GM18505 (cell line): ENCODE data around the gene AIMP1.

ENCODE experiments used
- ATAC-seq: cut with Tn5 transposase; IDR thresholded peaks from one replicate; pipeline ENCODE4 v1.9.1; 2021; ENCODE audit not compliant: unreplicated experiment
- POLR2A ChIP-seq: IDR thresholded peaks from 4 replicates; pipeline ENCODE4 v1.6.1; 2011; ENCODE audit warnings: borderline replicate concordance; ENCODE audit not compliant: insufficient read depth, insufficient read length; ENCODE audit errors: extremely low read depth

Gene AIMP1

DNA sequence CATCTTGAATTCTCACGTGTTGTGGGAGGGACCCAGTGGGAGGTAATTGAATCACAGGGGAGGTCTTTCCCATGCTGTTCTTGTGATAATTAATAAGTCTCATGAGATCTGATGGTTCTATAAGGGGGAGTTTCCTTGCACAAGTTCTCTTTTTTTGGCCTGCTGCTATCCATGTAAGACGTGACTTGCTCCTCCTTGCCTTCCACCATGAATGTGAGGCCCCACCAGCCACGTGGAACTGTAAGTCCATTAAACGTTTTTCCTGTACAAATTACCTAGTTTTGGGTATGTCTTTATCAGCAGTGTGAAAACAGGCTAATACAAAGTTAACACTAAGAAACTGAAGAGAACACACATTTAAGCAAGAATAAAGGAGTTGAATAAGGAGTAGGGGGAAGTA is 16.4 kb upstream of the AIMP1 start:
- no peak for TF ChIP-seq POLR2A
- ATAC-seq: no peak

DNA sequence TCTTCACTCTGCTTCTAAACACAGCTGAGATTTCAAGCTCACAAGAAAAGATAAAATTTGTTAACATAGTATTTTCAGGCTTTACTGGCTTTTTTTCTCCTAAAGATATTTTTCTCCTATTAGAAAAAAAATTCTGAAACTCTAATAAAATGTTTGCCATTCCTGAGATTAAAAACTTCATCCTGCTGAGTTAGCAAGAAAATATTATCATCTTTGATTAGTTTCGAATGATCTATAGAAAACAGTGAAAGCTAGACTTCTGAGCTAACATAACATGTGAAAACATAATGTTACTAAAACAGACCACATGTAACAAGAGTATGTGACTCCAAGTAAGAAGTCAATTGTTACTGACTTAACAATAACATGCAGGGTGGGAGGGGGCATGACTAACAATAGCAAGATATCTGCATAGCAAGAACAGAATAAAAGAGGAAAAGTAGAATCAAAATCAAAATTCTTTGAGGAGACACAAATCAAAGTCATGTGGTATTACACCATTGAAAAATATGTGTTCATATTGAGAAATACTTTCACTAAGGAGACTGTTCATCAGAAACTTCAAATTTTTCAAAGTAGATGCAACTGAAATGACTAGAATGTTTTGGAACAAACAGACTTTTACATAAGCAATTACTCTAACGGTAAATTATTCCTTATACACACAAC is 14.8 kb upstream of the AIMP1 start:
- no peak for TF ChIP-seq POLR2A
- ATAC-seq: no peak

DNA sequence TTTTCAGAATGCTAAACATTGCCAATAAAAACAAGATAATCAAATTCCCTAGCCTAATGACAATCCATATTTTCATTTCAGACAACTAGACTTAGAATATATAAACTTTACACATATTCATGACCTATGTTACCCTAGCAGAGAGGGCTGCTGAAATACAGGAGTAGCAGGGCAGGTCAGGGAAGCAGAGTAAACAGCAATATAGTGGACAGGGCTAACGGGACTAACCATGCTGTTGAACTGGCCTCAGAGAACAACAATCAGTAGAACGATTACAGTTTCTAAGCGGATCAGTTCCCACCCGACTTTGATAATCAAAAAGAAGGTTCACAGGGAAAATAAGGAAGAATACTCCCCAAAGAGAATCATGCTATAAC is 14.3 kb upstream of the AIMP1 start:
- ATAC-seq: no peak
- TF ChIP-seq POLR2A: no peak

DNA sequence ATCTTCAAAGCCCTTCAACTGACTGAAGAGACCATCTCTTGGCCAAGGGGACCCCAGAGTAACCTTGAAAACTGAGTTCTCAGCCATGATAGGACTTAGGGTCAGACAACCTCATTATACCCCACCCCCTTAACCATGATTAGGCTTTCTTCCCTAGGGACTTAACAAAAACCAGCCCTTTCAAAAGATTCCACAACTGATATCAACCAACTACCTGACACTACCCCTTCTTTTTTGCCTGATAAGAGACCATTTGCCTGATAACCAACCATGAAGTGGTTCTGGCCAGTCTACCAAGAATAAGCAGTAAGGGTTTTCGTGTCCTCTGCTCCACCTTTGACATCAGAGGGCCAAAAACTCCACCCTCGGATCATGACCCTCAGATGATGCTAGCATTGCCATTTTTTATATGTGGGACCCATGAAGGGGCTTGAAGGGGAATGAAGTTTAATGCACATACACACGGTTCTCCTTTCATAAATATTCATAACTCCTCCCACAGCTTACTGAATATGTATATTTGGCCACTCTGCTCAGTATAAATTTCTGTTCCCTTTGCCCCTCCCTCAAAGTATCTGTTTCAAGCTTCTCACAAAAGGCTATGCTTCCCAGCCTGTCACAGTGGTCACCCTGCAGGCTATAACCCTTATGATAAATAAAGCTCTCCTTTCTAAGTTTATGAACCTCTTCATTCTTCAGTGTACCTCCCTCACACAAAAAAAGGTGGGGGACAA is 12.6 kb upstream of the AIMP1 start:
- TF ChIP-seq POLR2A: no peak
- ATAC-seq: no peak

DNA sequence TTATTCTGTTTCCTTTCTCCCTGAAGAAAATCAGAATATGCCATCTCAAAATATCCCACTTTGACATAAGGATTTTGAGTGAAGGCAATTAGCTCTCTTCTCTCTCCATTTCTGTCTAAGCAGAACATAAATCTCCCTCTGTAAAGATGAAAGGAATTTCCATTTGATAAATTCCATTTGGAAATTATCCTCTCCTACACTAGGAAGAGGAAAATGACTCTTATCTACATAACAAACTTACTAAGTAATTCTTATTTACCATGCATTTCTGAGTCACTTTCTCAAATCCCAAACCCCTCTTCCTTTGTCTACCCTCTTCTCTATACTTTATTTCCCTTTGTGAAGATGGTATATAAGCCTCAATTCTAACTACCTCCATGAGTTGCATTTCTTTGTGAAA is 11.7 kb upstream of the AIMP1 start:
- TF ChIP-seq POLR2A: no peak
- no peak for ATAC-seq

DNA sequence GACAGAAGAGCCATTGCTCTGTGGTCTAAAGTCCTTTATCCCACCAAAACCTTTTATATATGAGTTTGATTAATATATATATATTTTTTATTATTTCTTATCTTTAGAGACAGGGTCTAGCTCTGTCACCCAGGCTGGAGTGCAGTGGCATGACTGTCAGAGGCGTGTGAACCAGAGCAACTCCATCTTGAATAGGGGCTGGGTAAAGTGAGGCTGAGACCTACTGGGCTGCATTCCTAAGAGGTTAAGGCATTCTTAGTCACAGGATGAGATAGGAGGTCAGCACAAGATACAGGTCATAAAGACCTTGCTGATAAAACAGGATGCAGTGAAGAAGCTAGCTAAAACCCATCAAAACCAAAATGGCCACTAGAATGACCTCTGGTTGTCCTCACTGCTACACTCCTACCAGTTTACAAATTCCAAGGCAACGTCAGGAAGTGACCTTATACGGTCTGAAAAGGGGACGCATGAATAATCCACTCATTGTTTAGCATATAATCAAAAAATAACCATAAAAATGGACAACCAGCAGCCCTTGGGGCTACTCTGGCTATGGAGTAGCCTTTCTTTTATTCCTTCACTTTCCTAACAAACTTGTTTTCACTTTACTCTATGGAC is 10.8 kb upstream of the AIMP1 start:
- TF ChIP-seq POLR2A: no peak
- ATAC-seq: no peak

DNA sequence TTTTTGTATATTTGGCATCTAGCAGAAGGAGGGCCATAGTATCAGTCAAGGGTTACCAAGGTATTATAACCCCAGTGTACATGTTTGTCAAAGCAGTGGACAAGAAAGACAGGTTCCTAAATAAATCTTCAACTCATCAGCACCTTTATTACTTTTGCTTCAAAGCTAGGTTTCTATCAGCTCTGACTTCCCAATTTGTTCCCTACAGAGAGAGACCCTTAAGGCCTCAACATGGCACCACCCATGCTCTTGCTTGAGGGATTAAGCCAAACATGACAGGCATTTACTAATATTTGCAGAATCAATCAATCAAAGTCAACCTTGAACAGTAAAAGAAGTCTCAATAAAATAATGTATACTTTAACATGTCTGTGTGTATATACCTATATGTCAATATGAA is 9.8 kb upstream of the AIMP1 start:
- no peak for TF ChIP-seq POLR2A
- no peak for ATAC-seq

DNA sequence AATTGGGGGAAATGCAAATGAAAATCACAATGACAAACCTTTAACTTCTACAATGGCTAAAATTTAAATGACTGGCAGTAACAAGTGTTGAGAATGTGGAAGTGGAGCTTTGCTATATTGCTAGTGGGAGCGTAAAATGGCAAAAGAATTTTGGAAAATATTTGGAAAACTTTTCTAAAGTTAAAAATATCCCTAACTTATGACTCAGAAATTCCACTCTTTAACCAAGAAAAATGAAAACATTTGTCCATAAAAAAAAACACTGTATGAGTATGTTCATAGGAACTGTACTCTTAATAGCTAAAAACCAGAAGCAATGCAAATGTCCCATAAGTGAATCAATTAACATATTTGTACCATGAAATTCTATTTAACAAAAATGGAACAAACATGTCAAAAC is 4.0 kb upstream of the AIMP1 start:
- no peak for ATAC-seq
- no peak for TF ChIP-seq POLR2A

DNA sequence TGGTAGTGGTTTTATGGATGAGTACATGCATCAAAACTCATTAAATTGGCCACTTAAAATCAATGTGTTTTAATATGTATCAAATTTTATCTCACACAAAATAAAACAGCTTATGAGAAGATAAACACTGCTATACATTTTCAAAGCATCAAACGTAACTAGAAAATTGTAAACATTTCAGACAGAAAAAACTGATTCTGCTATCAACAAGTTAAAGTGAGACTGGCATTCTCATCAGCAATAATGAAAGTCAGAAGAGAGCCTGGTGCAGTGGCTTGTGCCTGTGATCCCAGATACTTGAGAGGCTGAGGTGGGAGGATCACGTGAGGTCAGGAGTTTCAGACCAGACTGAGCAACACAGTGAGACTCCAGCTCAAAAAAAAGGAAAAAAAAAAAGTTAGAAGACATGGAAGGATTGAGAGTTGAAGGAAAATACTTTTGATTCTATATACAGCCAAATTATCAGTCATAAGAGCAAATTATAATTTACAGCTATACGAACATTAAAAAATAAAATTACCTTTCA is 3.3 kb upstream of the AIMP1 start:
- TF ChIP-seq POLR2A: no peak
- ATAC-seq: no peak

DNA sequence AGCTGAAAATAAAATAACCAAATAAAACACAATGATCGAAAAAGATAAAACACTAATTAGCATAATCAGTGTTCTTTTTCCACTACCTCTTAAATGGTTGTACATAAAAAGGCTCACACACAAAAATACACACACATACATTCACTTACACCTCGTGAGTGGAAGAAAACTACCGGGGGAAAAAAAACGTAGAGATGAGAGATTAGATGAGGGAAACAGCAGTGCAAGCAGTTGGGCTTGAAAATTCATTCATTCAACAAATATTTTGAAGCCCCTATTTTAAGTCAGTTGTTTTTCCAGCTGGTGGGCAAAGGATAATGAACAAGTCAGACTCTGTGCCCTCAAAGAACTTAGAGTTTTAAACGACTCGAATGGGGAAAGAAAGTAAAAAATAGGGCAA is 1.4 kb upstream of the AIMP1 start:
- no peak for ATAC-seq
- TF ChIP-seq POLR2A: no peak

DNA sequence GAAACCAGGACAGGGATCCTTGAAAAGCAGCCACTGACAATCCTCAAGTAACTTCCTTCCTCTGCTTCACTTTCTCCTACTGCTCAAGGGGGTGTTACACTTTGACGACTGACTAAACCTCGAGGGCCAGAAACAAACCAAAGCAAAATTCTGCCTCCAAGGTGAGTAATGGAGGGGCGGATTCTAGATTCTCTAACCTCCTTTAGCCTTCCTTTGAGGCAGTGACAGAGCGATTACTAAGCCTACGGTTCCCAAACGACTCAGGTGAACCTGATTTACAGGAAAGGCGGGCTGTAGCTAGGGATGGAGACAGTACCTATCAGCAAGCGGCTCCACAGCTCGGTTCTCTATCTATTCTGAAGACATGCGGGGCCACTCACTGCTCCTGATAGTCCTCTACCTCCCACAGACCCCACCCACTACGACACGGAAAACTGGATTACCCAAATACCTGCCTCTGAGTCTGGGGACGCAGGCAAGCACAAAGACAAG is 828 bp upstream of the AIMP1 start:
- ATAC-seq: peak; percentile 15
- TF ChIP-seq POLR2A: no peak

DNA sequence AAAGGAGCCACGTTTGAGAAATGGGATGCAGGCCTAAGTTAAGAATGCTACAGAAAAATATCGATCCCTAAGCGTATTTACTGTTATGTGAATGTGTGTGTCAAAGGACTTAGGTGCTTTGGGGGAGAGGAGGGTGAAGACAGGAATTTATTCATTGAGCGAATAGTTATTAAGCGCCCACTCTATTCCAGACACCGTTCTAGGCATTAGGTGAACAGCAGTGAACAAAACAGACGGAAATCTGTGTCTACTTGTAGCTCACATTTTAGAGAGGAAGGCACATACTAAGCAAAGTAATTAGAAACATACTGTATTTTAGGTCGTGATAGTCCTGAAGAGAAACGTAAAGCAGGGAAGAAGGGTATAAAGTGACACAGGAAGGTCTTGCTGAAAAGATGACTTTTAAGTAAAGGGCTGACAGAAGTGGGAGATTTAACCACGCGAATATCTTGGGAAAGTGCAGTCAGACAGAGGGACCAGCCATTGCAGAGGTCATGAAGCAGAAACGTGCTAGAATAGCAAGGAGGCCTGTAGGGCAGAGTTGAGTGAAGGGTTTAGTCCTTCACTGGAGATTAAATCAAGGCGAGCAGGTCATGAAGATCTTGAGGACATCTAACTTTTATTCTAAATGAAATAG is 541 bp downstream of the AIMP1 start:
- no peak for TF ChIP-seq POLR2A
- ATAC-seq: no peak

DNA sequence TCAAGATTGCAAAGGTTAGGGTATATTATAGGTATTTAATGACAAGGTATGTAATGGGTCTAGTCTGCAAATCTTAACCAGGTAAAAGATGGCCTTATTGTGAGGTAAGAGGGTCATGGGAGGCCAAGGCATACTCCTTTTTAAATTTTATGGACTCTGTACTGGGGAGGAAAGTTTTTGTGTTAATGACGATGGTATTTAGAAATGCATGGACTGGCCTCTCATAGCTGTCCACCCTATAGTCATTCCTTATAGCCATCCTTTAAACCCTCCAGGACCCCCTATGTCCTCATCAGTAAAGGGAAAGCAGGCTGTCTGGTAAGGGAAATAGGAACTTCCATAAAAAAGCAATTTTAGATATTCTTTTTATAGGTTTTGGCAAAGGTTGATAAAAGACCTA is 1.5 kb downstream of the AIMP1 start:
- no peak for ATAC-seq
- TF ChIP-seq POLR2A: no peak
